Measurements from ENCODE around the gene PHKB. TPM values are rescaled to one million over a fixed set of nuclear protein-coding genes. Genes with fewer than 3 reads are reported as not detected.

PHKB gene
- total RNA-seq, 1 experiment from 2014 or later = 87.4 TPM

DNA sequence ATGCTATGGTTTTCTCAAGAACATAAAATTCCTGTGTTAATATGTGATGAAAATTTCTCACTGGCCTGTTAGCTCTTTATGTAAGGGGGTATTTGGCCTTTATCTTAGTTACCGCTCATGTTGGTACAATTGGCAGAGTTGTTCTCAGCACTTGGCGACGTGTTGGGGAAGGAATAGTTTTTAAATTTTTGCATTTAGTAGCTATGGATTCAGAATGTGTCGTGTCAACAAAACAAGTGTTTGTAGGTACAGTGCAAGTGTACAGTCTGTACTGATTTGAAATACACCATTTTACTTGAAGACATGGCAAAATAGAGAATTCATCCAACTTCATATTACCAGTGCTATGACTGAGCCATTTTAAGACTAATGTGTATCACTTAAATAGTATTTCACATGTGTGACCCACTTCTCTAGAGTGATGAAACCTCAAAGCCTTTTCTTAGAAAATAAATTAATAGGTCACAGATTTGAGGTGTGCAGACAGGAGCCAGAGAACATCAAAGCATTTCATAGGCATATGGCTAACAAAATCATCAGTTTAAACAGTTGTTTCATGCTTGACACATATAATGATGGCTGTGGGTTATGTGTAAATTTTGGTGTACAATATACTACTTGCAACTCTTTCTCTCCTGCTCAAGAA is 150.8 kb downstream of the PHKB start:
- Histone ChIP-seq H3K9ac (ENCODE audit: low read length) (no peak overlapping the region), H3K36me3 (ENCODE audit: insufficient read depth, low read length) (no peaks in the 10 kb centered on the region), H3K9me3 (ENCODE audit: low read length) (0 out of 2 replicates have a peak, but pooled peaks cover 5% of the 10 kb centered on the region), H3K4me3 (ENCODE audit: low read length) (no peak overlapping the region), H3K27me3 (ENCODE audit: low read length) (no peaks in the 10 kb centered on the region), H3K27ac (ENCODE audit: low read length) (no peak overlapping the region), H2AFZ (ENCODE audit: low read length) (no peak overlapping the region), H3K4me2 (ENCODE audit: low read depth, low read length, poor library complexity, severe bottlenecking) (no peak overlapping the region), H4K20me1 (ENCODE audit: insufficient read depth, low read depth, low read length) (no peaks in the 10 kb centered on the region), H3K4me1 (ENCODE audit: low read length) (no peaks in the 10 kb centered on the region), H3K79me2 (ENCODE audit: low read length) (no peaks in the 10 kb centered on the region), H3K9me2 (replicated peaks; ENCODE audit: insufficient read depth, low read length) (no peaks in the 10 kb centered on the region)
- DNase-seq = no peak

DNA sequence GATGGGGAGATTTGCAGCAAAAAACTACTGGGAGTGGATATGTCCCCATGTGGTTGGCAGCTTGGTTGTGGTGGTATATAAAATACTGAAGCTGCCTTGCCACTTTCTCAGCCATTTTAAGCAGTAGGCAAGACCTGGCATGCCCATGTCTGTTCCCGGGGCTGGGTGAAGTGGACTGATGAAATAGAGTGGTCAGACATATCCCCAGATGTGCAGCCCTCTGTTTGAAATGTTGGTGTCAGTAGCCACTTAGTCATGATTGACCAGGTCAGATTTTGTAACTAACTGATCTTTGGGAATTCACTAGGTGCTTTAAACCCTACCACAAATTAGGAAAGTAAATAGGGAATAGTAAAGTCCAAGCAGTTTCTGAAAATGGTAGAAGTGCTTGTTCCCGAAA is 151.6 kb downstream of the PHKB start:
- H3K4me1 ChIP-seq (ENCODE audit: low read length) = no peaks in the 10 kb centered on the region
- H3K9me2 ChIP-seq (replicated peaks; ENCODE audit: insufficient read depth, low read length) = no peaks in the 10 kb centered on the region
- no peak overlapping the region for H3K9ac ChIP-seq (ENCODE audit: low read length)
- no peaks in the 10 kb centered on the region for H4K20me1 ChIP-seq (ENCODE audit: insufficient read depth, low read depth, low read length)
- H3K4me2 ChIP-seq (ENCODE audit: low read depth, low read length, poor library complexity, severe bottlenecking) = no peak overlapping the region
- no peak overlapping the region for H3K4me3 ChIP-seq (ENCODE audit: low read length)
- no peaks in the 10 kb centered on the region for H3K79me2 ChIP-seq (ENCODE audit: low read length)
- H3K9me3 ChIP-seq (ENCODE audit: low read length) = 0 out of 2 replicates have a peak, but pooled peaks cover 5% of the 10 kb centered on the region
- H3K27me3 ChIP-seq (ENCODE audit: low read length) = no peaks in the 10 kb centered on the region
- no peak for DNase-seq
- no peaks in the 10 kb centered on the region for H3K36me3 ChIP-seq (ENCODE audit: insufficient read depth, low read length)
- no peak overlapping the region for H3K27ac ChIP-seq (ENCODE audit: low read length)
- H2AFZ ChIP-seq (ENCODE audit: low read length) = no peak overlapping the region

DNA sequence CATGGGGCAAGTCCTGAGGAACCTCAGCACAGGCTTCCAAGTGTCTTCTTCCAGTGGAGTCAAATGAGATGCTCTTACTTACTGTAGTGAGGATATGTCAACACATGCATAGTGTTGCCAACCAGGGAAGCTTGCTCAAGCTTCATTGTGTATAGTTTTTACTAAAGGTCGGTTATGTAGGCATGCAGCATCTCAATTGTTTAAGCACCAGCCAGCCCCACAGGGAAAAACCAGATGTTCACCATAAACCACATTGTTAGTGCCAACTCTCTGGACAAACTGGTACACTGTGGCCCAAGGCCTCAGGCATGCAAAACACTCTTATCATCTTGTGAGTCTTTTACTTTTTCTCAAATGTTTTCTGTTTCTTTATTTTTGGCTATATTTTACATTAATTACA is 152.1 kb downstream of the PHKB start:
- H3K4me3 ChIP-seq (ENCODE audit: low read length) = no peak overlapping the region

DNA sequence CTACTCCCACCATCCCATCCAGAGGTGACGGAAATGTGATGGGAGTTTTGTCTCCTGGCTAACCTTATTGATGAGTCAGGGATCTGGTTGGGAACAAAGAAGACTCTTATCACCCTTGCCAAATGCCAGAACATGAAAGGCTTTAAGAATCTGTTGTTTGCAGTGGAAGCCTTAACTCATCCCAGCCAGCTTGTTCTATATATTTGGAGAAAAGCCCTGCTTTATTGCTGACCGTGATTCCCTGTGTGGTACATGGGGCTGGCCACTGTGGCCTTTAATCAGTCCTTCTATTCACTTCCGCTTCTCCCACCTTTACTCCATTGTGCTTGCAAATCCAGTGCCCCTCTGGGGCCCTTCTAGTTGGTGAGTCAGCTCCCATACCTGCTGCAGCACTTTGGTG is 156.6 kb downstream of the PHKB start:
- H3K27me3 ChIP-seq (ENCODE audit: low read length) = no peaks in the 10 kb centered on the region
- no peak overlapping the region for H3K9ac ChIP-seq (ENCODE audit: low read length)
- H2AFZ ChIP-seq (ENCODE audit: low read length) = no peak overlapping the region
- DNase-seq = no peak
- peaks cover 4% of the 10 kb centered on the region for H3K4me1 ChIP-seq (ENCODE audit: low read length)
- H3K4me2 ChIP-seq (ENCODE audit: low read depth, low read length, poor library complexity, severe bottlenecking) = no peak overlapping the region
- no peaks in the 10 kb centered on the region for H3K9me3 ChIP-seq (ENCODE audit: low read length)
- no peaks in the 10 kb centered on the region for H4K20me1 ChIP-seq (ENCODE audit: insufficient read depth, low read depth, low read length)
- no peak overlapping the region for H3K27ac ChIP-seq (ENCODE audit: low read length)
- H3K4me3 ChIP-seq (ENCODE audit: low read length) = no peak overlapping the region
- no peaks in the 10 kb centered on the region for H3K9me2 ChIP-seq (replicated peaks; ENCODE audit: insufficient read depth, low read length)
- no peaks in the 10 kb centered on the region for H3K79me2 ChIP-seq (ENCODE audit: low read length)
- no peaks in the 10 kb centered on the region for H3K36me3 ChIP-seq (ENCODE audit: insufficient read depth, low read length)

More for the DNA sequence above, 152.1 kb downstream of the PHKB start:
- Histone ChIP-seq H3K36me3 (ENCODE audit: insufficient read depth, low read length) (no peaks in the 10 kb centered on the region), H4K20me1 (ENCODE audit: insufficient read depth, low read depth, low read length) (no peaks in the 10 kb centered on the region), H3K9me2 (replicated peaks; ENCODE audit: insufficient read depth, low read length) (no peaks in the 10 kb centered on the region), H3K79me2 (ENCODE audit: low read length) (no peaks in the 10 kb centered on the region), H2AFZ (ENCODE audit: low read length) (no peak overlapping the region), H3K27me3 (ENCODE audit: low read length) (no peaks in the 10 kb centered on the region), H3K27ac (ENCODE audit: low read length) (no peak overlapping the region), H3K4me1 (ENCODE audit: low read length) (no peaks in the 10 kb centered on the region), H3K9ac (ENCODE audit: low read length) (no peak overlapping the region), H3K4me2 (ENCODE audit: low read depth, low read length, poor library complexity, severe bottlenecking) (no peak overlapping the region), H3K9me3 (ENCODE audit: low read length) (0 out of 2 replicates have a peak, but pooled peaks cover 4% of the 10 kb centered on the region)
- no peak for DNase-seq

DNA sequence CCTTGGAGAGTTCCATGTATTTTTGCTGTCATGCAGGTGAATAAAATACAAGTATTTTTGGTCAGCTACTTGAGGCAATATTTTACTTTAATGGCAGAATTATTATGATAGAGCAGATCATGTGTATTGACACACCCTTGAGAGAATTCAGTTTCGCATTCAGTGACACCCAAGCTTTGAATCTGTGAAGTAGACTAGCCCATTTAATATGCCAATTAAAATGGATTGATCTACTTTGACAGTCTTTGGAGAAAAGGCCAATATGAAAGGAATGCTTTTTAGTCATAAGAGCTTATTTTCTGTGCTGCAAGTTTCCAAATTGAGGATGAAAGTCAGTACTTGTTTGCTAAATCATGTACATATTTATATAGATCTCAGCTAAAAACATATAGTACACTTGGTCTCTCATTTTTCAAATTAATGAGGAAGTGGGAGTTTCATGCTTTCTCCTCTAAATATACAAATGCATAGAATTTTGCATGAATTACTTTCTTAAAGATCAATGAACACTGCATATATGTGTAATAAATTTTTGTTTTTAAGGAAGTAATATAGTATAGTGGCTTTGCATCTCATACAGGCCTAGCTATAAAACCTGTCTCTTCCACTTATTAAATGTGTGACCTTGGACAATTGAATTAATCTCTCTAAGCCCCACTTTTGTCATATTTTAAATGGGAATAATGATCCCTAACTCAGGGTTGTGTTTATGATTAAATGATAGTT is 161.5 kb downstream of the PHKB start:
- H3K79me2 ChIP-seq (ENCODE audit: low read length) = no peaks in the 10 kb centered on the region
- no peak overlapping the region for H2AFZ ChIP-seq (ENCODE audit: low read length)
- H3K27ac ChIP-seq (ENCODE audit: low read length) = no peak overlapping the region
- H3K27me3 ChIP-seq (ENCODE audit: low read length) = no peaks in the 10 kb centered on the region
- H4K20me1 ChIP-seq (ENCODE audit: insufficient read depth, low read depth, low read length) = no peaks in the 10 kb centered on the region
- no peak overlapping the region for H3K4me3 ChIP-seq (ENCODE audit: low read length)
- H3K36me3 ChIP-seq (ENCODE audit: insufficient read depth, low read length) = no peaks in the 10 kb centered on the region
- H3K9ac ChIP-seq (ENCODE audit: low read length) = no peak overlapping the region
- H3K9me2 ChIP-seq (replicated peaks; ENCODE audit: insufficient read depth, low read length) = no peaks in the 10 kb centered on the region
- H3K4me2 ChIP-seq (ENCODE audit: low read depth, low read length, poor library complexity, severe bottlenecking) = no peak overlapping the region
- H3K4me1 ChIP-seq (ENCODE audit: low read length) = peaks cover 6% of the 10 kb centered on the region
- DNase-seq = no peak
- no peaks in the 10 kb centered on the region for H3K9me3 ChIP-seq (ENCODE audit: low read length)

DNA sequence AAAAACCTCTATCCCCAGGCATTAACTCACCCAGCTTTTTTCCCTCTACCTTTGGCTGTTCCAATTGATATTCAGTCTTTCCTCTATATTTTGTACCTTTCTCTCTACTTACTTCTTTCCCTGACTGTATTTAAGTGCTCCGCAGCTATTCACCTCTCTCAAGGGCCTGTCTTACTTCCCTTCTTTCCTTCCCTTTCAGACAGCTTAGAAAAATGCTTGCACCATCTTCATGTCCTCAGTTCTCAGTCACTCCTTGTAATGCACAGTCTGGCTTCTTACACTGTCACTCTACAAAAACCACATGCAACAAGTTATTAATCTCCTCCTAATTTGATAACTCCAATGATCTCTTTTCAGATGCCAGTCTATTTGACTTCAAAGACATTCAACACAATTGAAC is 163.4 kb downstream of the PHKB start:
- Histone ChIP-seq H3K4me3 (ENCODE audit: low read length) (no peak overlapping the region), H3K36me3 (ENCODE audit: insufficient read depth, low read length) (no peaks in the 10 kb centered on the region), H3K4me2 (ENCODE audit: low read depth, low read length, poor library complexity, severe bottlenecking) (no peak overlapping the region), H3K27me3 (ENCODE audit: low read length) (no peaks in the 10 kb centered on the region), H3K27ac (ENCODE audit: low read length) (no peak overlapping the region), H3K79me2 (ENCODE audit: low read length) (no peaks in the 10 kb centered on the region), H4K20me1 (ENCODE audit: insufficient read depth, low read depth, low read length) (no peaks in the 10 kb centered on the region), H3K4me1 (ENCODE audit: low read length) (peaks cover 6% of the 10 kb centered on the region), H3K9ac (ENCODE audit: low read length) (no peak overlapping the region), H3K9me3 (ENCODE audit: low read length) (no peaks in the 10 kb centered on the region), H3K9me2 (replicated peaks; ENCODE audit: insufficient read depth, low read length) (no peaks in the 10 kb centered on the region), H2AFZ (ENCODE audit: low read length) (no peak overlapping the region)
- DNase-seq = no peak

DNA sequence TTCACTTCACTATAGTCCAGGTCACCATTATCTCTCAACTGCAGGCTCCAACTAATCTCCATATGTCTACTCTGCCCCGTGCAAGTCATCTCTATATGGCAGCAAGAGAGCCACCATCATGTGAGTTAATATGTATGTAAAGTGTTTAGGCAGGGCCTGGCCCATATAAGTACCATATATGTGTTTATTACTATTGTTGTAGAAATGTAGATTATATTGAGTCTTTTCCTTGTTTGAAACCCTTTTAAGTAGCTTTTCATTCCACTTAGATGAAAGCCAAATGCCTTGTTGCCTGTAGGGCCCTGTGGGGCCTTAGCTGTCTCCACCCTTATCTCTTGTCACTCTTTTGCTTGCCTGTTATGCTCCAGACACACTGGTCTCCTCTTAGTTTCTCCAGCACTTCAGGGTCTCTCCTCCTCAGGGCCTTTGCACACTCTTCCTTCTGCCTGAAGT is 164.0 kb downstream of the PHKB start:
- Histone ChIP-seq H3K27me3 (ENCODE audit: low read length) (no peaks in the 10 kb centered on the region), H3K4me2 (ENCODE audit: low read depth, low read length, poor library complexity, severe bottlenecking) (no peak overlapping the region), H3K9ac (ENCODE audit: low read length) (no peak overlapping the region), H3K36me3 (ENCODE audit: insufficient read depth, low read length) (no peaks in the 10 kb centered on the region), H3K9me3 (ENCODE audit: low read length) (no peaks in the 10 kb centered on the region), H3K9me2 (replicated peaks; ENCODE audit: insufficient read depth, low read length) (no peaks in the 10 kb centered on the region), H3K4me3 (ENCODE audit: low read length) (no peak overlapping the region), H4K20me1 (ENCODE audit: insufficient read depth, low read depth, low read length) (no peaks in the 10 kb centered on the region), H3K27ac (ENCODE audit: low read length) (no peak overlapping the region), H3K79me2 (ENCODE audit: low read length) (no peaks in the 10 kb centered on the region), H3K4me1 (ENCODE audit: low read length) (peaks cover 6% of the 10 kb centered on the region), H2AFZ (ENCODE audit: low read length) (no peak overlapping the region)
- DNase-seq = no peak

DNA sequence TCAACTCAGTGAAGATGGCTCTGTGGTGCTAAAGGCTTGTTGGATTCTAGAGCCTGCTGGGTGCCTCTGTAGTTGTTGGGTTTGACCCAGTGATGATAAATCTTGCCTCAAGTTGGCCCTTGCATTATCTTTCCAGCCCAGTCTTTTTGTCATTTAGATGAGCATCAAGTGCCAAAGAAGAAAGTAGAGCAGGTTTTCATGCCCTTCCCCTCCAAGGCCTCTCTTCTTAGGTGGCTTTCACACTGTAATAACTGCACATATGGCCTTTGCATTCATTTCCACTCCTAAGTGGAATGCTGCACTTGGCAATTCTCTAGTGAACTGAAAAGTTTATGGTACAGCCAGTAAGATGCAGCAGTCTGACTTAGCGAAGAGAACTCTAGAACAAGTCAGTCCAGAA is 165.1 kb downstream of the PHKB start:
- H2AFZ ChIP-seq (ENCODE audit: low read length) = no peak overlapping the region
- H3K79me2 ChIP-seq (ENCODE audit: low read length) = no peaks in the 10 kb centered on the region
- peaks cover 6% of the 10 kb centered on the region for H3K4me1 ChIP-seq (ENCODE audit: low read length)
- no peak overlapping the region for H3K9ac ChIP-seq (ENCODE audit: low read length)
- no peak for DNase-seq
- H3K36me3 ChIP-seq (ENCODE audit: insufficient read depth, low read length) = no peaks in the 10 kb centered on the region
- no peak overlapping the region for H3K4me3 ChIP-seq (ENCODE audit: low read length)
- no peak overlapping the region for H3K27ac ChIP-seq (ENCODE audit: low read length)
- H4K20me1 ChIP-seq (ENCODE audit: insufficient read depth, low read depth, low read length) = no peaks in the 10 kb centered on the region
- H3K27me3 ChIP-seq (ENCODE audit: low read length) = no peaks in the 10 kb centered on the region
- H3K4me2 ChIP-seq (ENCODE audit: low read depth, low read length, poor library complexity, severe bottlenecking) = no peak overlapping the region
- H3K9me3 ChIP-seq (ENCODE audit: low read length) = no peaks in the 10 kb centered on the region
- H3K9me2 ChIP-seq (replicated peaks; ENCODE audit: insufficient read depth, low read length) = no peaks in the 10 kb centered on the region

Data from Karpas-422 (cell line).